Kidney (tissue), 14 donors: ENCODE data around the gene TLN1. TPM values are rescaled to one million over a fixed set of nuclear protein-coding genes. Genes with fewer than 3 reads are reported as not detected.
A peak's percentile ranks its signal among the peaks of the same experiment; 100 is the strongest.

Experiments
- DNase-seq, 5 donors: peaks; one replicate each; pipeline ENCODE4 v3.0.0-alpha.2; 2013 to 2020
- FAIRE-seq: peaks from 2 replicates; lab custom pipeline; 2012; peaks lifted over from hg19 to GRCh38; lab: Jason Lieb, UNC
- H3K27ac ChIP-seq, 2 donors: one replicate each; pipeline ENCODE4 v1.7.0; 2013; ENCODE audit warnings: low read depth in 2 of 2, low read length in 2 of 2, inconsistent platforms in 1 of 2
- H3K27me3 ChIP-seq: one replicate; pipeline ENCODE4 v1.7.1; 2013; ENCODE audit warnings: low read length, inconsistent platforms; ENCODE audit not compliant: control insufficient read depth, insufficient read depth
- H3K36me3 ChIP-seq, 3 donors: one replicate each; pipeline versions ENCODE4 v1.7.0 to v1.7.1; 2013; ENCODE audit warnings: low read length in 3 of 3, control low read depth in 1 of 3, inconsistent platforms in 1 of 3; ENCODE audit not compliant: insufficient read depth in 3 of 3, control insufficient read depth in 2 of 3
- H3K4me1 ChIP-seq, 3 donors: one replicate each; pipeline versions ENCODE4 v1.7.0 to v1.7.1; 2013; ENCODE audit warnings: low read length in 3 of 3, inconsistent platforms in 1 of 3, low read depth in 1 of 3; ENCODE audit not compliant: control insufficient read depth in 2 of 3, insufficient read depth in 2 of 3
- H3K4me3 ChIP-seq, 3 donors: one replicate each; pipeline versions ENCODE4 v1.7.0 to v1.8.1; 2013; ENCODE audit warnings: low read length in 3 of 3, control low read depth in 1 of 3, inconsistent platforms in 1 of 3
- H3K9ac ChIP-seq, 3 donors: one replicate each; pipeline versions ENCODE4 v1.7.0 to v1.7.1; 2013; ENCODE audit warnings: low read length in 3 of 3, control low read depth in 1 of 3, inconsistent platforms in 1 of 3
- H3K9me3 ChIP-seq, 3 donors: one replicate each; pipeline versions ENCODE4 v1.7.0 to v1.7.1; 2013; ENCODE audit warnings: low read length in 3 of 3, control low read depth in 1 of 3, inconsistent platforms in 1 of 3; ENCODE audit not compliant: control insufficient read depth in 2 of 3, insufficient read depth in 1 of 3
- CTCF ChIP-seq: IDR thresholded peaks from 3 replicates; pipeline ENCODE4 v1.5.1; 2012; ENCODE audit warnings: mild to moderate bottlenecking, moderate library complexity, borderline replicate concordance; ENCODE audit not compliant: insufficient read depth; ENCODE audit errors: extremely low read depth
- intact Hi-C: fragments of 100-400 bp; cut with DNase I; formaldehyde crosslinking; loops from one replicate; pipeline ENCODE4 v1.11.1; 2022
- polyA plus RNA-seq: library from polyadenylated mRNA; stranded (reverse); fragments of 350-450 nt; fragmentation: Illumina TruSeq; extraction: RNeasy Lipid Tissue Mini Kit (QIAGEN cat#74804); gene quantifications from one replicate; pipeline ENCODE4 v1.2.3, GENCODE V29; 2014; ENCODE audit warnings: low read depth, low replicate concordance; ENCODE audit not compliant: insufficient read depth
- total RNA-seq: library from RNA; stranded (reverse); fragmentation: NEBNext Ultra II Directional; extraction: Animal tissue kit (Norgen Biotek cat#: 25700); gene quantifications from one replicate; pipeline ENCODE4 v1.2.1, GENCODE V29; 2021
- donor health status: control.
- donor health status: control.
- donor health status: control.
- donor health status: control.
- donor health status: control.
- donor health status: DM: yes; HTN: yes; CAD: no.
- donor health status: Normal renal cell carcinoma (clear cell type).

The TLN1 gene
- total and polyA plus RNA-seq, 2 donors from 2014 or later: 71.7 to 376 TPM

- intact Hi-C loops: no loop called here
- no peaks in the 10 kb centered on the region for H3K36me3 ChIP-seq
- FAIRE-seq (no peak), DNase-seq (no peak)
- peaks cover 0 to 8% (median 6%) of the 10 kb centered on the region in 3 donors for H3K4me1 ChIP-seq
- no peak overlapping the region for H3K4me3 ChIP-seq
- no peak for TF ChIP-seq CTCF
- H3K27ac ChIP-seq: no peak overlapping the region
- H3K9me3 ChIP-seq: no peaks in the 10 kb centered on the region
- H3K9ac ChIP-seq: no peak overlapping the region
- no peaks in the 10 kb centered on the region for H3K27me3 ChIP-seq
Measured at GRCh38 chr9:35766997-35767396, 35.0 kb upstream of the TLN1 start.

DNA sequence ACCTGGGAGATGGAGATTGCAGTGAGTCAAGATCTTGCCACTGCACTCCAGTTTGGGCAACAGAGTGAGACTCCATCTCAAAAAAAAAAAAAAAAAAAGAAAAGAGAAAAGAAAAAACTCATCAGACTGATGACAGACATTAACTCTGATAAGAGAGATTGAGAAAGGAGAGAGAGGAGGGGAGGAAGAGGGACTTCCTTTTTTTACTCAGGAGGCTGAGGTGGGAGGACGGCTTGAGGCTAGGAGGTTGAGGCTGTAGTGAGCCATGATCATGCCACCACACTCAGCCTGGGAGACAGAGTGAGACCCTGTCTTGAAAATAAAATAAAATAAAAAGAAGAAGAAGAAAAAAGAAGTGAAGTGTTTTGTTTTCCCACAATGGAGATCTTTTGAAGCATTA is 31.8 kb upstream of the TLN1 start:
- intact Hi-C loops: no loop called here
- Histone ChIP-seq H3K9ac (no peak overlapping the region), H3K27me3 (no peaks in the 10 kb centered on the region), H3K4me3 (no peak overlapping the region), H3K27ac (no peak overlapping the region), H3K36me3 (no peaks in the 10 kb centered on the region), H3K4me1 (no peaks in the 10 kb centered on the region), H3K9me3 (no peaks in the 10 kb centered on the region)
- no peak for DNase-seq
- FAIRE-seq: no peak
- no peak for TF ChIP-seq CTCF

DNA sequence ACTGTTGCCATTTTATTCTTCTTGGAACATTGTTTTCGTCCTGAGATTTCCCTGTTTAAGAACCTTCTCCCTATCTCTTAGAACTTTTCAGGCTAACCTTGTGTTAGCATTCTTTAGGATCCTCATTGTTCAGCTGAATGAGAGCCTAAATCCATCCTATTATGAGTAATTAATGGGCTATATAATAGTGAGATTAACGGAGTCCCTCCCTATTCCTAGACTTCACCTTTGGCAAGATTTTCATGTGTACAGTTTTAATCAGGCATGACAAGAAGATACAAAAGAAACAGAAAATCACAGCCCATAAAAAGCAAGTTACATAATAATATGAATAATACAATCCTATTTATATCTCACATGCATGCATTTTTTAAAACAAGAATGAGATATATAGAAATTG is 31.2 kb upstream of the TLN1 start:
- Histone ChIP-seq H3K27ac (no peak overlapping the region), H3K9me3 (no peaks in the 10 kb centered on the region), H3K36me3 (no peaks in the 10 kb centered on the region), H3K27me3 (no peaks in the 10 kb centered on the region), H3K4me1 (no peaks in the 10 kb centered on the region), H3K9ac (no peak overlapping the region), H3K4me3 (no peak overlapping the region)
- DNase-seq (no peak), FAIRE-seq (no peak)
- no peak for TF ChIP-seq CTCF
- intact Hi-C loops: no loop called here

GRCh38 chr9:35760651-35761050 is 28.7 kb upstream of the TLN1 start:
- no peaks in the 10 kb centered on the region for H3K36me3 ChIP-seq
- DNase-seq: peak in 3 of 5 donors; percentile 48 to 72 (median 59)
- H3K4me1 ChIP-seq: peaks cover 0 to 11% (median 4%) of the 10 kb centered on the region in 3 donors
- no peak overlapping the region for H3K9ac ChIP-seq
- no peak for FAIRE-seq
- TF ChIP-seq CTCF: no peak
- H3K9me3 ChIP-seq: no peaks in the 10 kb centered on the region
- H3K27me3 ChIP-seq: no peaks in the 10 kb centered on the region
- intact Hi-C loops: no loop called here
- H3K4me3 ChIP-seq: no peak overlapping the region
- no peak overlapping the region for H3K27ac ChIP-seq
